ENCODE data around the gene TOR4A. TPM values are rescaled to one million over a fixed set of nuclear protein-coding genes. Genes with fewer than 3 reads are reported as not detected.

The TOR4A gene
- total and polyA plus RNA-seq, 2 donors (not counting 1 experiment from before 2014, with no cell fraction given) = 8.3 to 15.3 TPM

DNA sequence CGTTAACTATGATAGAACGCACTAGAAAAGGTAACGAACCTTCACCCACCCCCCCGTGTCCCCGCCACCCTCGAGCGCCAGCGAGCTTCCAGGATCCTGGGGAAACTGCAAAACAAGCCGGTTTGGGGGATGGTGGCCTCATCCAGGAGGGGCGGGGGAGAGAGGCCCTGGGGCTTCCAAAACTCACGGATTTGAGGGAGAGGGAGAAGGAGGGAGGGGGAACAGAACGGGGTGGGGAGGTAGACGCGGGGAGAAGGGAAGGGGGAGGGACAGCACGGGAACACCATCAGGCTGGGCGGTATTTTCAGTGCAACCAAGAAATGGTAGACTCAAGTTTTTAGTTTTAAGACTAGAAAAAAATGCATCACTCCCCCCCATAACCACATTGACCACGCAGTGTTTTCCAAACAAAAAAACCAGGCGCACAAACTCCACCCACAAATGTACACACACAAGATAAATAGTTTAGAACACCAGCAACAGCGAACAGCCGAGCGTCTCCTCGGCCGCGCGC lies 23.1 kb downstream of the TOR4A start:
- peak overlapping the region in 3 of 5 experiments; percentile 25 to 58 (median 29) for H3K4me3 ChIP-seq (ENCODE audit: control extremely low read depth in 1 of 5, extremely low read depth in 1 of 5, insufficient read depth in 1 of 5, low read depth in 2 of 5, low read length in 4 of 5)
- ATAC-seq (ENCODE audit: low read depth) (no peak), DNase-seq (no peak)
- H3K4me3 Mint-ChIP-seq = peak overlapping the region; percentile 83
- no peaks in the 10 kb centered on the region for H3K36me3 ChIP-seq (replicated peaks in 1 of 2; ENCODE audit: control extremely low read depth in 1 of 2, control insufficient read depth in 1 of 2, extremely low read depth in 1 of 2, insufficient read depth in 2 of 2, low read length in 1 of 2)
- H3K27me3 ChIP-seq (replicated peaks in 1 of 4; ENCODE audit: control extremely low read depth in 1 of 4, control insufficient read depth in 3 of 4, insufficient read depth in 4 of 4, low read length in 3 of 4) = peaks cover 0 to 67% (median 40%) of the 10 kb centered on the region in 4 experiments
- TF ChIP-seq, protein P1, sequence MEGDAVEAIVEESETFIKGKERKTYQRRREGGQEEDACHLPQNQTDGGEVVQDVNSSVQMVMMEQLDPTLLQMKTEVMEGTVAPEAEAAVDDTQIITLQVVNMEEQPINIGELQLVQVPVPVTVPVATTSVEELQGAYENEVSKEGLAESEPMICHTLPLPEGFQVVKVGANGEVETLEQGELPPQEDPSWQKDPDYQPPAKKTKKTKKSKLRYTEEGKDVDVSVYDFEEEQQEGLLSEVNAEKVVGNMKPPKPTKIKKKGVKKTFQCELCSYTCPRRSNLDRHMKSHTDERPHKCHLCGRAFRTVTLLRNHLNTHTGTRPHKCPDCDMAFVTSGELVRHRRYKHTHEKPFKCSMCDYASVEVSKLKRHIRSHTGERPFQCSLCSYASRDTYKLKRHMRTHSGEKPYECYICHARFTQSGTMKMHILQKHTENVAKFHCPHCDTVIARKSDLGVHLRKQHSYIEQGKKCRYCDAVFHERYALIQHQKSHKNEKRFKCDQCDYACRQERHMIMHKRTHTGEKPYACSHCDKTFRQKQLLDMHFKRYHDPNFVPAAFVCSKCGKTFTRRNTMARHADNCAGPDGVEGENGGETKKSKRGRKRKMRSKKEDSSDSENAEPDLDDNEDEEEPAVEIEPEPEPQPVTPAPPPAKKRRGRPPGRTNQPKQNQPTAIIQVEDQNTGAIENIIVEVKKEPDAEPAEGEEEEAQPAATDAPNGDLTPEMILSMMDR (IDR thresholded peaks at IDR 0.05) = no peak
- TF ChIP-seq EZH2 (IDR thresholded peaks at IDR 0.05; ENCODE audit: borderline replicate concordance, insufficient read depth, low read depth, low read length, poor library complexity, severe bottlenecking) = peak; percentile 97
- intact Hi-C loops (cut with micrococcal nuclease) = no loop called here
- peaks cover 13% of the 10 kb centered on the region for H4K20me1 ChIP-seq (ENCODE audit: control insufficient read depth, insufficient read depth, low read length, poor library complexity, severe bottlenecking)
- H3K4me1 Mint-ChIP-seq = peaks cover 23% of the 10 kb centered on the region
- 0% methylated on average over 10 of the region's 25 CpGs for WGBS (ENCODE audit: insufficient coverage)
- ChIA-PET POLR2A (interaction anchor here (0.7 kb wide), 2 partner anchors 100 to 1008 kb away, joined by 5 to 6 read pairs; partner anchors contain the start of gene TPRN), CTCF (interaction anchor here (4.1 kb wide), 1 partner anchor 20 kb away, joined by 25 read pairs; no protein-coding TSS in a partner anchor)
- peak overlapping the region; percentile 64 for H2AFZ ChIP-seq (ENCODE audit: insufficient read depth, low read depth, low read length, poor library complexity, severe bottlenecking)
- peaks cover 18% of the 10 kb centered on the region for H3K27me3 Mint-ChIP-seq
- no peaks in the 10 kb centered on the region for H3K79me2 ChIP-seq (ENCODE audit: control insufficient read depth, insufficient read depth, low read length)
- H3K4me1 ChIP-seq (ENCODE audit: control insufficient read depth in 2 of 2, insufficient read depth in 2 of 2, low read length in 2 of 2) = peaks cover 42 to 45% of the 10 kb centered on the region in 2 donors
- H3K9me3 ChIP-seq (ENCODE audit: control extremely low read depth in 1 of 3, control insufficient read depth in 2 of 3, insufficient read depth in 1 of 3, low read length in 2 of 3) = peaks cover 0 to 25% (median 0%) of the 10 kb centered on the region in 3 donors
- H3K4me2 ChIP-seq (replicated peaks; ENCODE audit: low read depth, low read length, poor library complexity, severe bottlenecking) = peak overlapping the region; percentile 94
- H3K27ac ChIP-seq (ENCODE audit: low read length in 2 of 2) = no peak overlapping the region
- H3K27ac Mint-ChIP-seq = peak overlapping the region; percentile 59
- no peaks in the 10 kb centered on the region for H3K9me3 Mint-ChIP-seq (ENCODE audit: insufficient read depth)
- H3K9ac ChIP-seq (ENCODE audit: low read length) = peak overlapping the region; percentile 43

Data from B cell (primary cell).